ENCODE results near the gene ANK3. TPM values are rescaled to one million over a fixed set of nuclear protein-coding genes. Genes with fewer than 3 reads are reported as not detected.

ANK3 gene
- total RNA-seq, 1 experiment from 2014 or later = 69.6 TPM

DNA sequence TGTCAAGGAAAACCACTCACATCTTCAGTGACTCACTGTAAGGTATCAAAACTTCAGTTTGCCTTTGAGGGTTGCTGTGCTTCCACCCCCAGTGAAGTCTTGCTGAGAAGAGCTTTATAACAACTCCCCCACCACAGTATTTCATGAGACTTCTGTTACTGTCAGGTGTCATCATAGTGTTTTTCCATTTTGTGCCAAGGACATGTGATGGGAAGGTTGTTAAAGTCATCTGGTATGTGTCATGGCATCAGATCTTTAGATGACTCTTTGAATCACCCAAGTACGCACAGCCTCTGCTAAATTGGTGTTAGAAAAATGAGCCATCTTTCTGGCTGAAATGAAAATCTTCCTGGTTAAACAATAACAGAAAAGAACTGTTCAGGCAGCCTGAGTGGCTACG, 368.3 kb downstream of the ANK3 start (continued):
- TF ChIP-seq ZNF396 (CRISPR knock-in tag; IDR thresholded peaks at IDR 0.05; ENCODE audit: borderline replicate concordance) = no peak
- TF ChIP-seq GTF2I (CRISPR knock-in tag; conservative IDR thresholded peaks at IDR 0.05) = no peak
- TF ChIP-seq, protein P1, sequence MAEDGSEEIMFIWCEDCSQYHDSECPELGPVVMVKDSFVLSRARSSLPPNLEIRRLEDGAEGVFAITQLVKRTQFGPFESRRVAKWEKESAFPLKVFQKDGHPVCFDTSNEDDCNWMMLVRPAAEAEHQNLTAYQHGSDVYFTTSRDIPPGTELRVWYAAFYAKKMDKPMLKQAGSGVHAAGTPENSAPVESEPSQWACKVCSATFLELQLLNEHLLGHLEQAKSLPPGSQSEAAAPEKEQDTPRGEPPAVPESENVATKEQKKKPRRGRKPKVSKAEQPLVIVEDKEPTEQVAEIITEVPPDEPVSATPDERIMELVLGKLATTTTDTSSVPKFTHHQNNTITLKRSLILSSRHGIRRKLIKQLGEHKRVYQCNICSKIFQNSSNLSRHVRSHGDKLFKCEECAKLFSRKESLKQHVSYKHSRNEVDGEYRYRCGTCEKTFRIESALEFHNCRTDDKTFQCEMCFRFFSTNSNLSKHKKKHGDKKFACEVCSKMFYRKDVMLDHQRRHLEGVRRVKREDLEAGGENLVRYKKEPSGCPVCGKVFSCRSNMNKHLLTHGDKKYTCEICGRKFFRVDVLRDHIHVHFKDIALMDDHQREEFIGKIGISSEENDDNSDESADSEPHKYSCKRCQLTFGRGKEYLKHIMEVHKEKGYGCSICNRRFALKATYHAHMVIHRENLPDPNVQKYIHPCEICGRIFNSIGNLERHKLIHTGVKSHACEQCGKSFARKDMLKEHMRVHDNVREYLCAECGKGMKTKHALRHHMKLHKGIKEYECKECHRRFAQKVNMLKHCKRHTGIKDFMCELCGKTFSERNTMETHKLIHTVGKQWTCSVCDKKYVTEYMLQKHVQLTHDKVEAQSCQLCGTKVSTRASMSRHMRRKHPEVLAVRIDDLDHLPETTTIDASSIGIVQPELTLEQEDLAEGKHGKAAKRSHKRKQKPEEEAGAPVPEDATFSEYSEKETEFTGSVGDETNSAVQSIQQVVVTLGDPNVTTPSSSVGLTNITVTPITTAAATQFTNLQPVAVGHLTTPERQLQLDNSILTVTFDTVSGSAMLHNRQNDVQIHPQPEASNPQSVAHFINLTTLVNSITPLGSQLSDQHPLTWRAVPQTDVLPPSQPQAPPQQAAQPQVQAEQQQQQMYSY (CRISPR knock-in tag; IDR thresholded peaks at IDR 0.05) = no peak
- TF ChIP-seq EMX1 (CRISPR knock-in tag; IDR thresholded peaks at IDR 0.05) = no peak
- no peak for TF ChIP-seq RORB (CRISPR knock-in tag; IDR thresholded peaks at IDR 0.05)
- TF ChIP-seq JAZF1 (CRISPR knock-in tag; IDR thresholded peaks at IDR 0.05) = no peak
- no peak for TF ChIP-seq JUN (CRISPR knock-in tag; IDR thresholded peaks at IDR 0.05)
- no peak for TF ChIP-seq ELF4 (CRISPR knock-in tag; IDR thresholded peaks at IDR 0.05; ENCODE audit: low read depth)
- no peak for TF ChIP-seq ZNF263 (CRISPR knock-in tag; IDR thresholded peaks at IDR 0.05; ENCODE audit: low read depth)
- TF ChIP-seq CREM (CRISPR knock-in tag; IDR thresholded peaks at IDR 0.05) = no peak

DNA sequence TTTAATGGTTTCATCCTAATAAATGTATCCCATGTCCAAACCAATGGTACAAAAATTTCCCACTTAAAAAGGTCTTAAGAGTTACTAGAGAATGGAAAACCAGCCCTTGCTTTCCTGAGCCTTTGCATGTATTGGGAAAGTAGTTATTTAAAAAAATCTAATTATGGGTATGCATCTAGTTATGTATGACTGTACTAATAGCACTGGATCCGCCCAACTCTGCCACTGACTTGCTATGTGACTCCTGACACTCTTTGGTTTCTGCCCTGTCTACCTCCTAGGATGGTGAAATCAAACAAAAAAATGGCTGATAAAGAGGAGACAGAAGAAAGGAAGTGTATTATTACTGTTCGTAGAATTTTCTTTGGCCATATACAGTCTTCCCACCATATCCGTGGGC, 372.9 kb downstream of the ANK3 start:
- DNase-seq (ENCODE audit: low spot score) (no peak), ATAC-seq (no peak)
- no peak for TF ChIP-seq RELA (CRISPR knock-in tag; IDR thresholded peaks at IDR 0.05; ENCODE audit: borderline replicate concordance)
- no peak for TF ChIP-seq TCF7 (CRISPR knock-in tag; IDR thresholded peaks at IDR 0.05; ENCODE audit: low read depth)
- TF ChIP-seq, protein P2, sequence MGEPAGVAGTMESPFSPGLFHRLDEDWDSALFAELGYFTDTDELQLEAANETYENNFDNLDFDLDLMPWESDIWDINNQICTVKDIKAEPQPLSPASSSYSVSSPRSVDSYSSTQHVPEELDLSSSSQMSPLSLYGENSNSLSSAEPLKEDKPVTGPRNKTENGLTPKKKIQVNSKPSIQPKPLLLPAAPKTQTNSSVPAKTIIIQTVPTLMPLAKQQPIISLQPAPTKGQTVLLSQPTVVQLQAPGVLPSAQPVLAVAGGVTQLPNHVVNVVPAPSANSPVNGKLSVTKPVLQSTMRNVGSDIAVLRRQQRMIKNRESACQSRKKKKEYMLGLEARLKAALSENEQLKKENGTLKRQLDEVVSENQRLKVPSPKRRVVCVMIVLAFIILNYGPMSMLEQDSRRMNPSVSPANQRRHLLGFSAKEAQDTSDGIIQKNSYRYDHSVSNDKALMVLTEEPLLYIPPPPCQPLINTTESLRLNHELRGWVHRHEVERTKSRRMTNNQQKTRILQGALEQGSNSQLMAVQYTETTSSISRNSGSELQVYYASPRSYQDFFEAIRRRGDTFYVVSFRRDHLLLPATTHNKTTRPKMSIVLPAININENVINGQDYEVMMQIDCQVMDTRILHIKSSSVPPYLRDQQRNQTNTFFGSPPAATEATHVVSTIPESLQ (CRISPR knock-in tag; IDR thresholded peaks at IDR 0.05) = no peak
- TF ChIP-seq, protein P3, sequence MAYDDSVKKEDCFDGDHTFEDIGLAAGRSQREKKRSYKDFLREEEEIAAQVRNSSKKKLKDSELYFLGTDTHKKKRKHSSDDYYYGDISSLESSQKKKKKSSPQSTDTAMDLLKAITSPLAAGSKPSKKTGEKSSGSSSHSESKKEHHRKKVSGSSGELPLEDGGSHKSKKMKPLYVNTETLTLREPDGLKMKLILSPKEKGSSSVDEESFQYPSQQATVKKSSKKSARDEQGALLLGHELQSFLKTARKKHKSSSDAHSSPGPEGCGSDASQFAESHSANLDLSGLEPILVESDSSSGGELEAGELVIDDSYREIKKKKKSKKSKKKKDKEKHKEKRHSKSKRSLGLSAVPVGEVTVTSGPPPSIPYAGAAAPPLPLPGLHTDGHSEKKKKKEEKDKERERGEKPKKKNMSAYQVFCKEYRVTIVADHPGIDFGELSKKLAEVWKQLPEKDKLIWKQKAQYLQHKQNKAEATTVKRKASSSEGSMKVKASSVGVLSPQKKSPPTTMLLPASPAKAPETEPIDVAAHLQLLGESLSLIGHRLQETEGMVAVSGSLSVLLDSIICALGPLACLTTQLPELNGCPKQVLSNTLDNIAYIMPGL (CRISPR knock-in tag; IDR thresholded peaks at IDR 0.05) = no peak
- TF ChIP-seq NR1H2 (CRISPR knock-in tag; IDR thresholded peaks at IDR 0.05) = no peak
- TF ChIP-seq, protein P4, sequence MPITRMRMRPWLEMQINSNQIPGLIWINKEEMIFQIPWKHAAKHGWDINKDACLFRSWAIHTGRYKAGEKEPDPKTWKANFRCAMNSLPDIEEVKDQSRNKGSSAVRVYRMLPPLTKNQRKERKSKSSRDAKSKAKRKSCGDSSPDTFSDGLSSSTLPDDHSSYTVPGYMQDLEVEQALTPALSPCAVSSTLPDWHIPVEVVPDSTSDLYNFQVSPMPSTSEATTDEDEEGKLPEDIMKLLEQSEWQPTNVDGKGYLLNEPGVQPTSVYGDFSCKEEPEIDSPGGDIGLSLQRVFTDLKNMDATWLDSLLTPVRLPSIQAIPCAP (CRISPR knock-in tag; IDR thresholded peaks at IDR 0.05) = no peak
- TF ChIP-seq, protein P5, sequence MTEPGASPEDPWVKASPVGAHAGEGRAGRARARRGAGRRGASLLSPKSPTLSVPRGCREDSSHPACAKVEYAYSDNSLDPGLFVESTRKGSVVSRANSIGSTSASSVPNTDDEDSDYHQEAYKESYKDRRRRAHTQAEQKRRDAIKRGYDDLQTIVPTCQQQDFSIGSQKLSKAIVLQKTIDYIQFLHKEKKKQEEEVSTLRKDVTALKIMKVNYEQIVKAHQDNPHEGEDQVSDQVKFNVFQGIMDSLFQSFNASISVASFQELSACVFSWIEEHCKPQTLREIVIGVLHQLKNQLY (CRISPR knock-in tag; IDR thresholded peaks at IDR 0.05) = no peak
- TF ChIP-seq, protein P6, sequence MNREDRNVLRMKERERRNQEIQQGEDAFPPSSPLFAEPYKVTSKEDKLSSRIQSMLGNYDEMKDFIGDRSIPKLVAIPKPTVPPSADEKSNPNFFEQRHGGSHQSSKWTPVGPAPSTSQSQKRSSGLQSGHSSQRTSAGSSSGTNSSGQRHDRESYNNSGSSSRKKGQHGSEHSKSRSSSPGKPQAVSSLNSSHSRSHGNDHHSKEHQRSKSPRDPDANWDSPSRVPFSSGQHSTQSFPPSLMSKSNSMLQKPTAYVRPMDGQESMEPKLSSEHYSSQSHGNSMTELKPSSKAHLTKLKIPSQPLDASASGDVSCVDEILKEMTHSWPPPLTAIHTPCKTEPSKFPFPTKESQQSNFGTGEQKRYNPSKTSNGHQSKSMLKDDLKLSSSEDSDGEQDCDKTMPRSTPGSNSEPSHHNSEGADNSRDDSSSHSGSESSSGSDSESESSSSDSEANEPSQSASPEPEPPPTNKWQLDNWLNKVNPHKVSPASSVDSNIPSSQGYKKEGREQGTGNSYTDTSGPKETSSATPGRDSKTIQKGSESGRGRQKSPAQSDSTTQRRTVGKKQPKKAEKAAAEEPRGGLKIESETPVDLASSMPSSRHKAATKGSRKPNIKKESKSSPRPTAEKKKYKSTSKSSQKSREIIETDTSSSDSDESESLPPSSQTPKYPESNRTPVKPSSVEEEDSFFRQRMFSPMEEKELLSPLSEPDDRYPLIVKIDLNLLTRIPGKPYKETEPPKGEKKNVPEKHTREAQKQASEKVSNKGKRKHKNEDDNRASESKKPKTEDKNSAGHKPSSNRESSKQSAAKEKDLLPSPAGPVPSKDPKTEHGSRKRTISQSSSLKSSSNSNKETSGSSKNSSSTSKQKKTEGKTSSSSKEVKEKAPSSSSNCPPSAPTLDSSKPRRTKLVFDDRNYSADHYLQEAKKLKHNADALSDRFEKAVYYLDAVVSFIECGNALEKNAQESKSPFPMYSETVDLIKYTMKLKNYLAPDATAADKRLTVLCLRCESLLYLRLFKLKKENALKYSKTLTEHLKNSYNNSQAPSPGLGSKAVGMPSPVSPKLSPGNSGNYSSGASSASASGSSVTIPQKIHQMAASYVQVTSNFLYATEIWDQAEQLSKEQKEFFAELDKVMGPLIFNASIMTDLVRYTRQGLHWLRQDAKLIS (CRISPR knock-in tag; IDR thresholded peaks at IDR 0.05; ENCODE audit: borderline replicate concordance) = no peak
- no peak for TF ChIP-seq CREB1 (CRISPR knock-in tag; IDR thresholded peaks at IDR 0.05)
- no peak for TF ChIP-seq NFATC4 (CRISPR knock-in tag; IDR thresholded peaks at IDR 0.05)
- TF ChIP-seq ZNF423 (CRISPR knock-in tag; IDR thresholded peaks at IDR 0.05) = no peak
- no peak overlapping the region for H3K27ac Mint-ChIP-seq
- H3K36me3 Mint-ChIP-seq = peaks cover 15% of the 10 kb centered on the region
- ChIA-PET CTCF (no interaction called here), POLR2A (no interaction called here)
- no peaks in the 10 kb centered on the region for H3K27me3 Mint-ChIP-seq (ENCODE audit: low read depth)
- H3K4me1 Mint-ChIP-seq = no peaks in the 10 kb centered on the region
- no peak overlapping the region for H3K4me3 Mint-ChIP-seq
- H3K9me3 Mint-ChIP-seq = peaks cover 20% of the 10 kb centered on the region

All from WTC11 (cell line).